ENCODE data around the gene VEGFB. TPM values are rescaled to one million over a fixed set of nuclear protein-coding genes. Genes with fewer than 3 reads are reported as not detected.

Gene VEGFB
- total RNA-seq, 1 donor from 2014 or later, result 45.2 TPM

- ATAC-seq, result peak; percentile 91
Measured at GRCh38 chr11:64284048-64284961, 49.9 kb downstream of the VEGFB start, which contains the start of gene BAD. Gene BAD (minus strand): TSS chr11:64284665. CDS start chr11:64284368, 297 bp downstream.

- peak; percentile 62 for ATAC-seq
Measured at GRCh38 chr11:64284962-64285884, 50.8 kb downstream of the VEGFB start, which contains the start of gene GPR137. Gene GPR137 (plus strand): TSS chr11:64285848. CDS start chr11:64286525, 677 bp downstream.

GRCh38 chr11:64285885-64286800 is 51.8 kb downstream of the VEGFB start:
- ATAC-seq, result peak; percentile 1

GRCh38 chr11:64286801-64287159 is 52.4 kb downstream of the VEGFB start:
- no peak for ATAC-seq

- ATAC-seq, result no peak
Measured at GRCh38 chr11:64287676-64288352, 53.4 kb downstream of the VEGFB start.

- no peak for ATAC-seq
Measured at GRCh38 chr11:64288353-64288750, 54.0 kb downstream of the VEGFB start.

Other genes with a start within 250 kb of the VEGFB start
- 78.9 TPM for gene OTUB1, start 248.1 kb upstream of the VEGFB start, total RNA-seq
- gene FLRT1, start 198.7 kb upstream of the VEGFB start, total RNA-seq, result not detected
- 22.9 TPM for gene MACROD1, start 68.5 kb upstream of the VEGFB start, total RNA-seq
- 74.2 TPM for gene STIP1, start 48.4 kb upstream of the VEGFB start, total RNA-seq
- 2.4 TPM for gene FERMT3, start 27.9 kb upstream of the VEGFB start, total RNA-seq
- 25.1 TPM for gene TRPT1, start 8.4 kb upstream of the VEGFB start, total RNA-seq
- gene NUDT22, start 8.3 kb upstream of the VEGFB start, total RNA-seq, result 59.9 TPM
- 16.7 TPM for gene DNAJC4, start 4.0 kb upstream of the VEGFB start, total RNA-seq
- 40.7 TPM for gene FKBP2, start 6.5 kb downstream of the VEGFB start, total RNA-seq
- 265 TPM for gene PPP1R14B, start 12.4 kb downstream of the VEGFB start, total RNA-seq
- gene PLCB3, start 16.9 kb downstream of the VEGFB start, total RNA-seq, result 43.9 TPM
- gene BAD, start 50.1 kb downstream of the VEGFB start, total RNA-seq, result 45.4 TPM
- gene GPR137, start 51.3 kb downstream of the VEGFB start, total RNA-seq, result 18.5 TPM
- gene KCNK4, start 56.7 kb downstream of the VEGFB start, total RNA-seq, result not detected
- 1.3 TPM for gene CATSPERZ, start 65.8 kb downstream of the VEGFB start, total RNA-seq
- 63.2 TPM for gene ESRRA, start 70.9 kb downstream of the VEGFB start, total RNA-seq
- gene TRMT112, start 83.0 kb downstream of the VEGFB start, total RNA-seq, result 181 TPM
- gene PRDX5, start 83.5 kb downstream of the VEGFB start, total RNA-seq, result 331 TPM
- 4.5 TPM for gene CCDC88B, start 105.6 kb downstream of the VEGFB start, total RNA-seq
- gene RPS6KA4, start 124.6 kb downstream of the VEGFB start, total RNA-seq, result 36.2 TPM